ENCODE data around the gene TMEM175.

The TMEM175 gene

DNA sequence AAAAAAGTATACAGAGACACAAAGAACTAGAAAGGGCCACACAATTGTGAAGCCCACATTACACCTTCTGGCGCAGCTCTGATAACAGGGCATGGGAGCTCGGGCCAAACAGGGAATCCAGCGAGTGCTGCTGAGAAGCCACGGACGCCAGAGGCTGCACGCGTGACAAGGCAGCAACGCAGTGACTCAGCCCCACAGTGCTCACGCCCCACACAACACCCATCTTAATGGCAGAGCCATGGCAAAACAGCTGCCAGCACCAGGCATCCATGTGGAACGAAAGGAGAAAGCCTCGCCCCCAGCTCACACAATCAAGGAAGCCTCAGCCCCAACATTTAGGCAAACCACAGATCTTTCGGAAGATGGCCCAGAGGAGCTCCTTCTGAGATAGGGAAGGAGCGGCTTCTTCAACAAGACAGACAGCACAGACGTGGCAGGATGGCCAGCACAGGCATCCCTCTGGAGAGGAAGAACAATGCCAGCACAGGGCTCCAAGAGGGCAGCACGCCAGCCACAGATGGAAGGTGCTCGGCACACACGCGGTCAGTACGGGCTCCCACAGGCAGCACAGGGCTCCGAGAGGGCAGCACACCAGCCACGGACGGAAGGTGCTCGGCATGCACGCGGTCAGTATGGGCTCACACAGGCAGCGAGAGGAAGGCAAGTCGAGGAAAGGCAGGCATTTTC, 33.2 kb upstream of the TMEM175 start:
- no peak overlapping the region for H3K27ac ChIP-seq (ENCODE audit: insufficient read depth, low read length, poor library complexity, severe bottlenecking)
- peaks cover 53% of the 10 kb centered on the region for H3K36me3 ChIP-seq (ENCODE audit: control insufficient read depth, insufficient read depth, low read length)
- H3K9me3 ChIP-seq (ENCODE audit: control insufficient read depth, low read length), result no peaks in the 10 kb centered on the region
- no peaks in the 10 kb centered on the region for H3K4me1 ChIP-seq (ENCODE audit: control insufficient read depth, insufficient read depth, low read length, poor library complexity, severe bottlenecking)
- H3K27me3 ChIP-seq (replicated peaks; ENCODE audit: control insufficient read depth, insufficient read depth, low read length, poor library complexity, severe bottlenecking), result no peaks in the 10 kb centered on the region
- DNase-seq, result no peak
- no peak overlapping the region for H3K4me3 ChIP-seq (ENCODE audit: insufficient read depth, low read depth, low read length, poor library complexity, severe bottlenecking)

DNA sequence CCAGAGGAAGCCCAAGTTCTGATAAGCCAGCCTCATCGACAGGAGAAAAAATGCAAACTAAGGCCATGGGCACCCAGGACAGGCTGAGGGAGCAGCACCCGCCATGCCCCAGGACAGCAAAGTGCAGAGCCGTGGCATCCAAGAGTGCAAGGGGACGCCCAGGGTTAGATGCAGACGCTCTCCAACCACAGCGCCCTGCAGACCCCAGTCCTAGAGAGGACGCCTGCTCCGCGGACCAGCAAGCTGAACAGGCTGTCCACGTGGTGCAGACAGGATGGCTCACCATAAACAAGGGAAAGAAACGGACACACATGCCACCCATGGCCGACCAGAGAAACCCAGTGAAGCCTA, 32.7 kb upstream of the TMEM175 start:
- Histone ChIP-seq H3K4me1 (ENCODE audit: control insufficient read depth, insufficient read depth, low read length, poor library complexity, severe bottlenecking) (no peaks in the 10 kb centered on the region), H3K9me3 (ENCODE audit: control insufficient read depth, low read length) (no peaks in the 10 kb centered on the region), H3K4me3 (ENCODE audit: insufficient read depth, low read depth, low read length, poor library complexity, severe bottlenecking) (no peak overlapping the region), H3K27ac (ENCODE audit: insufficient read depth, low read length, poor library complexity, severe bottlenecking) (no peak overlapping the region), H3K27me3 (replicated peaks; ENCODE audit: control insufficient read depth, insufficient read depth, low read length, poor library complexity, severe bottlenecking) (no peaks in the 10 kb centered on the region), H3K36me3 (ENCODE audit: control insufficient read depth, insufficient read depth, low read length) (peaks cover 51% of the 10 kb centered on the region)
- no peak for DNase-seq

DNA sequence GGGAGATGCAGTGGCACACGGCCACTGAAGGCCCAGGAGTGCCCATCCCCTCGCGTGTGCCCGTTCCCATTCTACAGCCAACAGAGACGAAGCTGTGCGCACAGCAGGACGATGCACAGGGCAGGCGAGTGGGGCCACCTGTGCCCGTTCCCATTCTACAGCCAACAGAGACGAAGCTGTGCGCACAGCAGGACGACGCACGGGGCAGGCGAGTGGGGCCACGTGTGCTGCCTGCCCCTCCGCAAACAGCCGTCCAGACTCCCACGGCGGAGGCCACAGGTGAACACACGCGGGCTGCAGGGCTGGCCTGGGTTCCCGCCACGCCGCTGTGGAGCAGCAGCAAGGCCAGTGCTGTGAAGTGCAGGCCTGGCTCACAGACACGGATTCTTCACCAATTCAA, 32.2 kb upstream of the TMEM175 start:
- Histone ChIP-seq H3K27ac (ENCODE audit: insufficient read depth, low read length, poor library complexity, severe bottlenecking) (no peak overlapping the region), H3K9me3 (ENCODE audit: control insufficient read depth, low read length) (no peaks in the 10 kb centered on the region), H3K4me1 (ENCODE audit: control insufficient read depth, insufficient read depth, low read length, poor library complexity, severe bottlenecking) (no peaks in the 10 kb centered on the region), H3K4me3 (ENCODE audit: insufficient read depth, low read depth, low read length, poor library complexity, severe bottlenecking) (no peak overlapping the region), H3K27me3 (replicated peaks; ENCODE audit: control insufficient read depth, insufficient read depth, low read length, poor library complexity, severe bottlenecking) (no peaks in the 10 kb centered on the region), H3K36me3 (ENCODE audit: control insufficient read depth, insufficient read depth, low read length) (peaks cover 54% of the 10 kb centered on the region)
- no peak for DNase-seq

DNA sequence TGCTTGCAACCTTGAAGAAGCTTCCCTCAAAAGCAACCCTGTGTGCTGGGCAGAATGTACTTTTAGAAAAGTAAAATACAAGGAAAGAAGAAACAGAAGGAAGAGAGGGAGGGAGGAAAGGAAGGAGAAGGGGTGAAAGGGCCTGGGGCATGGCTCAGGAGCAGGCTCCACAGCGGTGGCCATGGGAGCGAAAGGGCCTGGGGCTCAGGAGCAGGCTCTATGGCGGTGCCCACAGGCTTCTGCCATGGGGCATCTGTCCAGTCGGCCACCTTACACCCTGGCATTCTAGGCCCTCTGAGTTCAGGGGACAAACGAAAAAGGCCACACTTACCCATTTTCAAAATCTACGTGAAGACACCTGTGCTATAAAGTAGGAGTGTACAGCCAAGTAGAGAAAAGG, 31.5 kb upstream of the TMEM175 start:
- Histone ChIP-seq H3K9me3 (ENCODE audit: control insufficient read depth, low read length) (no peaks in the 10 kb centered on the region), H3K27ac (ENCODE audit: insufficient read depth, low read length, poor library complexity, severe bottlenecking) (no peak overlapping the region), H3K36me3 (ENCODE audit: control insufficient read depth, insufficient read depth, low read length) (peaks cover 48% of the 10 kb centered on the region), H3K27me3 (replicated peaks; ENCODE audit: control insufficient read depth, insufficient read depth, low read length, poor library complexity, severe bottlenecking) (no peaks in the 10 kb centered on the region), H3K4me3 (ENCODE audit: insufficient read depth, low read depth, low read length, poor library complexity, severe bottlenecking) (no peak overlapping the region), H3K4me1 (ENCODE audit: control insufficient read depth, insufficient read depth, low read length, poor library complexity, severe bottlenecking) (no peaks in the 10 kb centered on the region)
- no peak for DNase-seq

DNA sequence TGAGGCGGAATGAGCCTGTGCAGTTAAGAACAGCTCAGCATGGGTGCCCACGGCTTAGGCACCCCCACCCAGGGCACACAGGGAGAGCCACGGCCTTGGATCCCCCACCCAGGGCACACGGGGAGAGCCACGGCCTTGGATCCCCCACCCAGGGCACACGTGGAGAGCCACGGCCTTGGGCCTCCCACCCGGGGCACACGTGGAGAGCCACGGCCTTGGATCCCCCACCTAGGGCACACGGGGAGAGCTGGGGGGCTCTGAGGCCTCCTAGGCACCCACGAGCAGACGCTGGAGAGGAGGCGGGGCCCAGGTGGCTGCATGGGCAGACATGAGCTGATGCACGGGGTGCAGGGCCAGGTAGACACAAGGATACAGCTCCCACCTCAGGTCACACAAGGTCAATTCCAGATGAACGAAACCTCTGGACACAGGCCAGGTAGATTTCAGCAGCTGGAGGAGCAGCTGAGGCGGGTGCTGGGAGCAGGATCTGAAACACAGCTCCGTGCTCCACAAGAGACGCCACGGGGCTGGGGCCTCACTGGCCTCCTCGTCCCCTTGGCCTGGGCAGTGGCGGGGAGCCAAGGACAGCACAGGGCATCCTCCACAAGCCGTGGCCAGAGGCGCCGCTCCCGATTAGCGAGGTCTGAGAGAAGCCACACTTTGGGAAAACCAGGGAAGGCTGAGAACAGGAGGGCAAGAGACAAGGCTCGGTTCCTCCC, 30.9 kb upstream of the TMEM175 start:
- H3K36me3 ChIP-seq (ENCODE audit: control insufficient read depth, insufficient read depth, low read length), result peaks cover 42% of the 10 kb centered on the region
- no peak overlapping the region for H3K4me3 ChIP-seq (ENCODE audit: insufficient read depth, low read depth, low read length, poor library complexity, severe bottlenecking)
- DNase-seq, result no peak
- H3K27ac ChIP-seq (ENCODE audit: insufficient read depth, low read length, poor library complexity, severe bottlenecking), result no peak overlapping the region
- H3K4me1 ChIP-seq (ENCODE audit: control insufficient read depth, insufficient read depth, low read length, poor library complexity, severe bottlenecking), result no peaks in the 10 kb centered on the region
- no peaks in the 10 kb centered on the region for H3K27me3 ChIP-seq (replicated peaks; ENCODE audit: control insufficient read depth, insufficient read depth, low read length, poor library complexity, severe bottlenecking)
- no peaks in the 10 kb centered on the region for H3K9me3 ChIP-seq (ENCODE audit: control insufficient read depth, low read length)

DNA sequence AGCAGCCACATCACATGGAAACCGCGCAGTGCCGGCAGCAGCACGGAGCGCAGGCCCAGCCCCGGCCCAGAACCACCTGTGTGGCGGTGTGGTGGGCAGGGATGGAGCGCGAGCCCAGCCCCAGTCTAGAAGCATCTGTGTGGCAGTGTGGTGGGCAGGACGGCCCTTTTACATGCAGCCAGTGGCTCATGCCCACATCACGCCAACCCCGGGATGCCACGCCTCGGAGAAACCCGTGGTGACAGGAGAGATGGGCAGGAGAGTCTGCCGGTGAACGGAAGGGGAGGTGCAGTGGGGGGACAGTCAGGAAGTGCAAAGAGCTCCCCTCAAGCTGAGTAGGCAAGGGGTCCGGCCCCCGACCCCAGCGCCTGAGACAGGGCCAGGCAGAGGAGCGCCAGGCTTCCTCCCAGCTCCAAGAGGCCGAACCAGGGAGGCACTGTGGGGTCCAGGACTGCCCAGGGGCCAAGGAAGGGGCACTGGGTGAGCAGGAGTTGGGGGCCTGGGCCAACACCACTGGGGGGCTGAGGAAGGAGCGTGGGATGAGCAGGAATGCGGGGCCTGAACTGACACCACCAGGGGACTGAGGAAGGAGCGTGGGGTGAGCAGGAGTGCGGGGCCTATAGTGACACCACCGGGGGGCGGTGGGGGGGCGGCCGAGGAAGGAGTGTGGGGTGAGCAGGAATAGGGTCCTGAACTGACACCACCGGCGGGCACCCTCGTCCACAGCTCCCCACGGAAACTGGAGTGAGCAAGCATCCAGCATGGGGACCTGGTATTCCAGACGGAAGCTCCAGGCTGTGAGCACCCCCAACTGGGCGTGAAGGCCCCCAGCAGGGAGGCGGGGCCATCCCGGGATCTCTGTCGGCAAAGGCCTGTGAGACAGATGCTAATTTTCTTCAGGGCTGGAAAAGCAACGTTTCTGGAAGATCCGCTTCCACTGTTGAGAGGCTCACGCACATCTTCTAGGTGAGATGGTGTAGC, 28.9 kb upstream of the TMEM175 start:
- peaks cover 31% of the 10 kb centered on the region for H3K36me3 ChIP-seq (ENCODE audit: control insufficient read depth, insufficient read depth, low read length)
- no peaks in the 10 kb centered on the region for H3K27me3 ChIP-seq (replicated peaks; ENCODE audit: control insufficient read depth, insufficient read depth, low read length, poor library complexity, severe bottlenecking)
- no peaks in the 10 kb centered on the region for H3K4me1 ChIP-seq (ENCODE audit: control insufficient read depth, insufficient read depth, low read length, poor library complexity, severe bottlenecking)

DNA sequence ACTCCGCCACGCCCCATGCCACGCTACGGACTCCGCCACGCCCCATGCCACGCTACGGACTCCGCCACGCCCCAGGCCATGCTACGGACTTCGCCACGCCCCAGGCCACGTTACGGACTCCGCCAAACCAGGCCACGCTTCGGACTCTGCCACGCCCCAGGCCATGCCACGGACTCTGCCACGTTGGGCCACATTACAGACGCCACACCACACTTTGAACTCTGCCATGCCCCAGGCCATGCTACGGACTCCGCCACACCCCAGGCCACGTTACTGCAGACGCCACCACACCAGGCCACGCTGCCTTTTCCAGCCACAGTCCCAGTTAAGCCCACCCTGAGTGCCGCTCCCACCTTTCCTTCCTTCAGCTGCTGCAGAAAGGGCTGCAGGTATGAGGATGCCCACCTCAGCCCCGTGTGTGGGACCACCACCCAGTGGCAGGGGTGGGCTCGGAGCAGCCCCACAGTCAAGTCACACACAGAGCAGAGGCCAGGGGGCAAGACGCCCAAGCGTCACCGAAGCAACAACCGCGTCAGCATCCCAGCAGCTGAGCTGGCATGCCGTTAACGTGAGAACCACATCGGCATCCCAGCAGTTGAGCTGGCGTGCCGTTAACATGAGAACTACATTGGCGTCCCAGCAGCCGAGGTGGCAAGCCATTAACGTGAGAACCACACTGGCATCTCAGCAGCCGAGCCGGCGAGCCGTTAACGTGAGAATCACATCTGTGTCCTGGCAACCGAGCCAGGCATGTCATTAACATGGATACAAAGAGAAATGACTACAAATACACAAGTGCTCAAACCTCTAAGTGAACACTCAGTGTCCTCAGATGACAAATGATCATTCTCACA, 26.5 kb upstream of the TMEM175 start:
- Histone ChIP-seq H3K27ac (ENCODE audit: insufficient read depth, low read length, poor library complexity, severe bottlenecking) (no peak overlapping the region), H3K9me3 (ENCODE audit: control insufficient read depth, low read length) (no peaks in the 10 kb centered on the region), H3K36me3 (ENCODE audit: control insufficient read depth, insufficient read depth, low read length) (peaks cover 36% of the 10 kb centered on the region), H3K4me3 (ENCODE audit: insufficient read depth, low read depth, low read length, poor library complexity, severe bottlenecking) (no peak overlapping the region), H3K27me3 (replicated peaks; ENCODE audit: control insufficient read depth, insufficient read depth, low read length, poor library complexity, severe bottlenecking) (no peaks in the 10 kb centered on the region), H3K4me1 (ENCODE audit: control insufficient read depth, insufficient read depth, low read length, poor library complexity, severe bottlenecking) (no peaks in the 10 kb centered on the region)
- DNase-seq, result no peak

More for the DNA sequence above, 28.9 kb upstream of the TMEM175 start:
- Histone ChIP-seq H3K9me3 (ENCODE audit: control insufficient read depth, low read length) (no peaks in the 10 kb centered on the region), H3K27ac (ENCODE audit: insufficient read depth, low read length, poor library complexity, severe bottlenecking) (no peak overlapping the region), H3K4me3 (ENCODE audit: insufficient read depth, low read depth, low read length, poor library complexity, severe bottlenecking) (no peak overlapping the region)
- no peak for DNase-seq

DNA sequence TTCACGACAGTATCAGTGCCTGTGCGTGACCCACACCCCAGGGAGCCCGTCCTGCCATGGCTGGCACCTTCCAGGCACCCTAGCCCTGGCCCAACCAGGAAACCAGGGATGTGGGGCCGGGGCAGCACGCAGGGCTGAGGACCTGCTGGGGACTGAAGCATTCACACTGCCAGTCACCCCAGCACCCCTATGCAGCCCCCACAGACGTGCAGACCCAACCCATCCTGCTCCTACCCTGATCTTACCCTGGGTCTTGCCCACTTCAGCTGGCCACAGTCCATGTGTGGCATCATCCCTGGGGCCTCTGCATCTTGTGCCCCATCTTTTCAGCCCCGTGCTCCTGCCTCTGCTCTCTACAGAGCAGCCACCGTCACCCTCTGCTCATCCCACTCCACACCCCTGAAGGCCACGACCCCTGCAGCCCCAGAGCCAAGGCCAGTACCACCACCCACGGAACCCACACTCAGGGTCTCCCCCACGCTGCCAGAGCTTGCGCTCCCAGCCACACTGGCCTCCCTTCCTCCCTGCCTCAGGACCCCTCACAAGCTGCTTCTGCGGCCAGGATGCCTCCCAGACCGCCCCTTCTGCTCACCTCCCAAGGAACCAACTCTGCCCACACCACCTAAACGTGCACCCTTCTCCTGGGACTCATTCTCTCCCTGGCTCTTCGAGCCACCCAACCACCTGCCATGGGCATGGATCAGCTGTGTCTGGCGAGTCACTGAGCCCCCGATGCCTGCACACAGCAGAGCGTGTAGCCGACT, 25.7 kb upstream of the TMEM175 start:
- H3K36me3 ChIP-seq (ENCODE audit: control insufficient read depth, insufficient read depth, low read length), result peaks cover 45% of the 10 kb centered on the region
- H3K27ac ChIP-seq (ENCODE audit: insufficient read depth, low read length, poor library complexity, severe bottlenecking), result no peak overlapping the region
- DNase-seq, result no peak

DNA sequence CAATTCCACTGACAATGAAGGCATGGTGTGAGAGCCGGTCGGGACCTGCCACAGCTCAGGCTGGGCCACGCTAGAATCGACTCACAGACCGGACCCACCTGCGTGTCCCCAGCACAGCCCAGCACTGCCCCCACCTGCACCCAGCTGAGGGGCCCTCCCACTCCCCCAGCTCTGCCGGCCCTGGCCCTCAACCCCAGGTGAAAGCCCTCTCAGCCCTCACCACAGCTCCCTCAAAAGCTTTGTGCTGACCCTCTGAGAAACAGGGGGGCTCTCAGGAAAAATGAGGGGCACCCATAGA, 25.2 kb upstream of the TMEM175 start:
- Histone ChIP-seq H3K4me3 (ENCODE audit: insufficient read depth, low read depth, low read length, poor library complexity, severe bottlenecking) (no peak overlapping the region), H3K4me1 (ENCODE audit: control insufficient read depth, insufficient read depth, low read length, poor library complexity, severe bottlenecking) (no peaks in the 10 kb centered on the region), H3K36me3 (ENCODE audit: control insufficient read depth, insufficient read depth, low read length) (peaks cover 50% of the 10 kb centered on the region), H3K9me3 (ENCODE audit: control insufficient read depth, low read length) (no peaks in the 10 kb centered on the region), H3K27ac (ENCODE audit: insufficient read depth, low read length, poor library complexity, severe bottlenecking) (no peak overlapping the region), H3K27me3 (replicated peaks; ENCODE audit: control insufficient read depth, insufficient read depth, low read length, poor library complexity, severe bottlenecking) (no peaks in the 10 kb centered on the region)
- DNase-seq, result no peak

More for the DNA sequence above, 25.7 kb upstream of the TMEM175 start:
- no peaks in the 10 kb centered on the region for H3K27me3 ChIP-seq (replicated peaks; ENCODE audit: control insufficient read depth, insufficient read depth, low read length, poor library complexity, severe bottlenecking)
- H3K9me3 ChIP-seq (ENCODE audit: control insufficient read depth, low read length), result no peaks in the 10 kb centered on the region
- H3K4me1 ChIP-seq (ENCODE audit: control insufficient read depth, insufficient read depth, low read length, poor library complexity, severe bottlenecking), result no peaks in the 10 kb centered on the region
- no peak overlapping the region for H3K4me3 ChIP-seq (ENCODE audit: insufficient read depth, low read depth, low read length, poor library complexity, severe bottlenecking)
